Omental fat pad (tissue), 4 donors: ENCODE data around the gene EPN3. TPM values are rescaled to one million over a fixed set of nuclear protein-coding genes. Genes with fewer than 3 reads are reported as not detected.

ENCODE experiments used
- ATAC-seq: fragments of 150-250 bp; one replicate; pipeline ENCODE4 v1.9.1; 2016; ENCODE audit warnings: mild to moderate bottlenecking, moderate library complexity; ENCODE audit not compliant: low FRiP score
- DNase-seq: peaks from one replicate; pipeline ENCODE4 v3.0.0-alpha.2; 2019; ENCODE audit warnings: low spot score
- CTCF ChIP-seq, 3 donors: fragments of 450-650 bp; IDR thresholded peaks; one replicate each; pipeline ENCODE4 v1.5.1; 2016 to 2017; ENCODE audit warnings: antibody characterized with exemption in 3 of 3, mild to moderate bottlenecking in 3 of 3, moderate library complexity in 2 of 3
- total RNA-seq, 4 donors: library from RNA; depleted of rRNA; stranded (reverse); fragments of >200 nt; gene quantifications; one replicate each; pipeline ENCODE4 v1.1.0, GENCODE V29; 2016

EPN3 gene
- total RNA-seq, 4 donors from 2014 or later = not detected

GRCh38 chr17:50518384-50519023 is 14.0 kb upstream of the EPN3 start:
- ATAC-seq (no peak), DNase-seq (no peak)
- no peak for TF ChIP-seq CTCF (IDR thresholded peaks at IDR 0.05)

GRCh38 chr17:50519141-50519834 is 13.2 kb upstream of the EPN3 start:
- DNase-seq = no peak
- no peak for TF ChIP-seq CTCF (IDR thresholded peaks at IDR 0.05)
- ATAC-seq = no peak

GRCh38 chr17:50520483-50520882 is 12.1 kb upstream of the EPN3 start:
- no peak for DNase-seq
- ATAC-seq = no peak
- no peak for TF ChIP-seq CTCF (IDR thresholded peaks at IDR 0.05)

- ATAC-seq = no peak
- no peak for TF ChIP-seq CTCF (IDR thresholded peaks at IDR 0.05)
- DNase-seq = no peak
These were observed 11.0 kb upstream of the EPN3 start for GRCh38 chr17:50521514-50521913.

- TF ChIP-seq CTCF (IDR thresholded peaks at IDR 0.05) = no peak
- ATAC-seq = no peak
- no peak for DNase-seq
These were observed 9.8 kb upstream of the EPN3 start for GRCh38 chr17:50522766-50523165.

GRCh38 chr17:50523208-50523607 is 9.3 kb upstream of the EPN3 start:
- ATAC-seq (no peak), DNase-seq (no peak)
- no peak for TF ChIP-seq CTCF (IDR thresholded peaks at IDR 0.05)

GRCh38 chr17:50524838-50525237 is 7.7 kb upstream of the EPN3 start:
- no peak for ATAC-seq
- TF ChIP-seq CTCF (IDR thresholded peaks at IDR 0.05) = no peak

More at GRCh38 chr17:50524838-50525237, 7.7 kb upstream of the EPN3 start:
- no peak for DNase-seq
